Measurements from ENCODE around the gene DPF3. TPM values are rescaled to one million over a fixed set of nuclear protein-coding genes. Genes with fewer than 3 reads are reported as not detected.

Gene DPF3
- total RNA-seq, 1 experiment from 2014 or later = 0.31 TPM

DNA sequence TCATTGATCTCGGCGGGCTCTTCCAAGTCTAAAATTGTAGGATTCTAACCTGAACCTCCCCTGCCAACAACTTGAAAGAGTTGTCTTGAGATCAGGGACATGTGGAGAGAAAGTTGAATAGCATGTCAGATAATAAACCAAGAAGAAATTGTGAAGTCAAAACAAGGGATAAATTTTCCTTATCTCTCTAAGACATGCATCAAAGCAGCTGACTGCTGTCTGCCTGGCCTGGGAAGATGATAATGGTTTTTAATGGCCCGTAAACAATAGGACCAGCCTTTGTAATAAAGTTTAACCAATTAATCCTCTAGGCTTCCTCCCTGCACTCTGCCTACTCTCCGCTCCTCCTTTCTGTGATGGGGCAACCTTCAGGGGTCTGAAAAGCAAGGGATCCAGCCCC, 67.9 kb downstream of the DPF3 start:
- CTCF ChIA-PET = no interaction called here
- Mint-ChIP-seq H3K4me1 (peaks cover 16% of the 10 kb centered on the region), H3K4me3 (no peak overlapping the region), H3K27me3 (ENCODE audit: low read depth) (no peaks in the 10 kb centered on the region; the same call in 1 of the 2 replicates), H3K27ac (no peak overlapping the region), H3K36me3 (no peaks in the 10 kb centered on the region), H3K9me3 (no peaks in the 10 kb centered on the region)
- POLR2A ChIA-PET = no interaction called here
- TF ChIP-seq ZNF138 (CRISPR knock-in tag; conservative IDR thresholded peaks at IDR 0.05) = no peak
- TF ChIP-seq SP1 (CRISPR knock-in tag; conservative IDR thresholded peaks at IDR 0.05) = no peak
- TF ChIP-seq TCF7 (CRISPR knock-in tag; IDR thresholded peaks at IDR 0.05; ENCODE audit: low read depth) = no peak
- TF ChIP-seq OVOL2 (CRISPR knock-in tag; IDR thresholded peaks at IDR 0.05; ENCODE audit: borderline replicate concordance) = no peak
- TF ChIP-seq, protein P1, sequence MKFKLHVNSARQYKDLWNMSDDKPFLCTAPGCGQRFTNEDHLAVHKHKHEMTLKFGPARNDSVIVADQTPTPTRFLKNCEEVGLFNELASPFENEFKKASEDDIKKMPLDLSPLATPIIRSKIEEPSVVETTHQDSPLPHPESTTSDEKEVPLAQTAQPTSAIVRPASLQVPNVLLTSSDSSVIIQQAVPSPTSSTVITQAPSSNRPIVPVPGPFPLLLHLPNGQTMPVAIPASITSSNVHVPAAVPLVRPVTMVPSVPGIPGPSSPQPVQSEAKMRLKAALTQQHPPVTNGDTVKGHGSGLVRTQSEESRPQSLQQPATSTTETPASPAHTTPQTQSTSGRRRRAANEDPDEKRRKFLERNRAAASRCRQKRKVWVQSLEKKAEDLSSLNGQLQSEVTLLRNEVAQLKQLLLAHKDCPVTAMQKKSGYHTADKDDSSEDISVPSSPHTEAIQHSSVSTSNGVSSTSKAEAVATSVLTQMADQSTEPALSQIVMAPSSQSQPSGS (CRISPR knock-in tag; IDR thresholded peaks at IDR 0.05; ENCODE audit: borderline replicate concordance, low read depth) = no peak
- TF ChIP-seq TP53 (CRISPR knock-in tag; IDR thresholded peaks at IDR 0.05) = no peak
- TF ChIP-seq, protein P2, sequence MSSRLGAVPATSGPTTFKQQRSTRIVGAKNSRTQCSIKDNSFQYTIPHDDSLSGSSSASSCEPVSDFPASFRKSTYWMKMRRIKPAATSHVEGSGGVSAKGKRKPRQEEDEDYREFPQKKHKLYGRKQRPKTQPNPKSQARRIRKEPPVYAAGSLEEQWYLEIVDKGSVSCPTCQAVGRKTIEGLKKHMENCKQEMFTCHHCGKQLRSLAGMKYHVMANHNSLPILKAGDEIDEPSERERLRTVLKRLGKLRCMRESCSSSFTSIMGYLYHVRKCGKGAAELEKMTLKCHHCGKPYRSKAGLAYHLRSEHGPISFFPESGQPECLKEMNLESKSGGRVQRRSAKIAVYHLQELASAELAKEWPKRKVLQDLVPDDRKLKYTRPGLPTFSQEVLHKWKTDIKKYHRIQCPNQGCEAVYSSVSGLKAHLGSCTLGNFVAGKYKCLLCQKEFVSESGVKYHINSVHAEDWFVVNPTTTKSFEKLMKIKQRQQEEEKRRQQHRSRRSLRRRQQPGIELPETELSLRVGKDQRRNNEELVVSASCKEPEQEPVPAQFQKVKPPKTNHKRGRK (CRISPR knock-in tag; IDR thresholded peaks at IDR 0.05; ENCODE audit: borderline replicate concordance) = no peak
- no peak for TF ChIP-seq ZNF396 (CRISPR knock-in tag; IDR thresholded peaks at IDR 0.05; ENCODE audit: borderline replicate concordance)
- TF ChIP-seq GABPB1 (CRISPR knock-in tag; IDR thresholded peaks at IDR 0.05) = no peak
- TF ChIP-seq JUN (CRISPR knock-in tag; IDR thresholded peaks at IDR 0.05) = no peak
- no peak for TF ChIP-seq PRRX2 (CRISPR knock-in tag; IDR thresholded peaks at IDR 0.05)
- ATAC-seq (no peak), DNase-seq (ENCODE audit: low spot score) (no peak)

DNA sequence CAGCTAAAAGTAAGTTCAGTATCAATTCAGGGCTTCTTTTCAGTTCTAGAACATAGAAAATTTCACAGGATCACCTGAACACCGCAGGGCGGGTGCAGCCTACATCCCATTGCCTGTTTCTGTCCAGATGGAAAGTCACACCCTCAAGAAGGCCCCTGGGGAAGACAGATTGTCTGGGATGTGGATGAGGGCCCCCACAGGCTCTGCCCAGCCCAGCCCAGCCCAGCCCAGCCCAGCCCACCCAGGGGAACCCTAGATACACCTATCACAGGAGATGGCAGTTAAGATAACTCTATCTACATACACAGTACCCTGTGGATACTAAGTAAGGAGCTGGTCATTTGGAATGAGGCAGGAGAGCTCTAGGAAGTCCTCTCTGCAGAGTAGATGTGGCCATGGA, 68.4 kb downstream of the DPF3 start:
- H3K4me1 Mint-ChIP-seq = peaks cover 11% of the 10 kb centered on the region
- no peak for DNase-seq (ENCODE audit: low spot score)

More for the DNA sequence above, 68.4 kb downstream of the DPF3 start:
- H3K27me3 Mint-ChIP-seq (ENCODE audit: low read depth) = no peaks in the 10 kb centered on the region; the same call in 1 of the 2 replicates
- ChIA-PET CTCF (no interaction called here), POLR2A (no interaction called here)
- TF ChIP-seq, protein P3, sequence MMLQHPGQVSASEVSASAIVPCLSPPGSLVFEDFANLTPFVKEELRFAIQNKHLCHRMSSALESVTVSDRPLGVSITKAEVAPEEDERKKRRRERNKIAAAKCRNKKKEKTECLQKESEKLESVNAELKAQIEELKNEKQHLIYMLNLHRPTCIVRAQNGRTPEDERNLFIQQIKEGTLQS (CRISPR knock-in tag; conservative IDR thresholded peaks at IDR 0.05) = no peak
- no peak for TF ChIP-seq EMX1 (CRISPR knock-in tag; IDR thresholded peaks at IDR 0.05)
- TF ChIP-seq, protein P4, sequence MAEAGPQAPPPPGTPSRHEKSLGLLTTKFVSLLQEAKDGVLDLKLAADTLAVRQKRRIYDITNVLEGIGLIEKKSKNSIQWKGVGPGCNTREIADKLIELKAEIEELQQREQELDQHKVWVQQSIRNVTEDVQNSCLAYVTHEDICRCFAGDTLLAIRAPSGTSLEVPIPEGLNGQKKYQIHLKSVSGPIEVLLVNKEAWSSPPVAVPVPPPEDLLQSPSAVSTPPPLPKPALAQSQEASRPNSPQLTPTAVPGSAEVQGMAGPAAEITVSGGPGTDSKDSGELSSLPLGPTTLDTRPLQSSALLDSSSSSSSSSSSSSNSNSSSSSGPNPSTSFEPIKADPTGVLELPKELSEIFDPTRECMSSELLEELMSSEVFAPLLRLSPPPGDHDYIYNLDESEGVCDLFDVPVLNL (CRISPR knock-in tag; IDR thresholded peaks at IDR 0.05; ENCODE audit: borderline replicate concordance, low read depth) = no peak
- TF ChIP-seq, protein P5, sequence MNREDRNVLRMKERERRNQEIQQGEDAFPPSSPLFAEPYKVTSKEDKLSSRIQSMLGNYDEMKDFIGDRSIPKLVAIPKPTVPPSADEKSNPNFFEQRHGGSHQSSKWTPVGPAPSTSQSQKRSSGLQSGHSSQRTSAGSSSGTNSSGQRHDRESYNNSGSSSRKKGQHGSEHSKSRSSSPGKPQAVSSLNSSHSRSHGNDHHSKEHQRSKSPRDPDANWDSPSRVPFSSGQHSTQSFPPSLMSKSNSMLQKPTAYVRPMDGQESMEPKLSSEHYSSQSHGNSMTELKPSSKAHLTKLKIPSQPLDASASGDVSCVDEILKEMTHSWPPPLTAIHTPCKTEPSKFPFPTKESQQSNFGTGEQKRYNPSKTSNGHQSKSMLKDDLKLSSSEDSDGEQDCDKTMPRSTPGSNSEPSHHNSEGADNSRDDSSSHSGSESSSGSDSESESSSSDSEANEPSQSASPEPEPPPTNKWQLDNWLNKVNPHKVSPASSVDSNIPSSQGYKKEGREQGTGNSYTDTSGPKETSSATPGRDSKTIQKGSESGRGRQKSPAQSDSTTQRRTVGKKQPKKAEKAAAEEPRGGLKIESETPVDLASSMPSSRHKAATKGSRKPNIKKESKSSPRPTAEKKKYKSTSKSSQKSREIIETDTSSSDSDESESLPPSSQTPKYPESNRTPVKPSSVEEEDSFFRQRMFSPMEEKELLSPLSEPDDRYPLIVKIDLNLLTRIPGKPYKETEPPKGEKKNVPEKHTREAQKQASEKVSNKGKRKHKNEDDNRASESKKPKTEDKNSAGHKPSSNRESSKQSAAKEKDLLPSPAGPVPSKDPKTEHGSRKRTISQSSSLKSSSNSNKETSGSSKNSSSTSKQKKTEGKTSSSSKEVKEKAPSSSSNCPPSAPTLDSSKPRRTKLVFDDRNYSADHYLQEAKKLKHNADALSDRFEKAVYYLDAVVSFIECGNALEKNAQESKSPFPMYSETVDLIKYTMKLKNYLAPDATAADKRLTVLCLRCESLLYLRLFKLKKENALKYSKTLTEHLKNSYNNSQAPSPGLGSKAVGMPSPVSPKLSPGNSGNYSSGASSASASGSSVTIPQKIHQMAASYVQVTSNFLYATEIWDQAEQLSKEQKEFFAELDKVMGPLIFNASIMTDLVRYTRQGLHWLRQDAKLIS (CRISPR knock-in tag; IDR thresholded peaks at IDR 0.05; ENCODE audit: borderline replicate concordance) = no peak
- no peak for TF ChIP-seq IRF2 (CRISPR knock-in tag; IDR thresholded peaks at IDR 0.05; ENCODE audit: borderline replicate concordance, low read depth)
- no peak for TF ChIP-seq CBFB (CRISPR knock-in tag; IDR thresholded peaks at IDR 0.05; ENCODE audit: low read depth)
- no peak for TF ChIP-seq ELF4 (CRISPR knock-in tag; IDR thresholded peaks at IDR 0.05; ENCODE audit: low read depth)
- TF ChIP-seq, protein P6, sequence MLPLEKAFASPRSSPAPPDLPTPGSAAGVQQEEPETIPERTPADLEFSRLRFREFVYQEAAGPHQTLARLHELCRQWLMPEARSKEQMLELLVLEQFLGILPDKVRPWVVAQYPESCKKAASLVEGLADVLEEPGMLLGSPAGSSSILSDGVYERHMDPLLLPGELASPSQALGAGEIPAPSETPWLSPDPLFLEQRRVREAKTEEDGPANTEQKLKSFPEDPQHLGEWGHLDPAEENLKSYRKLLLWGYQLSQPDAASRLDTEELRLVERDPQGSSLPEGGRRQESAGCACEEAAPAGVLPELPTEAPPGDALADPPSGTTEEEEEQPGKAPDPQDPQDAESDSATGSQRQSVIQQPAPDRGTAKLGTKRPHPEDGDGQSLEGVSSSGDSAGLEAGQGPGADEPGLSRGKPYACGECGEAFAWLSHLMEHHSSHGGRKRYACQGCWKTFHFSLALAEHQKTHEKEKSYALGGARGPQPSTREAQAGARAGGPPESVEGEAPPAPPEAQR (CRISPR knock-in tag; IDR thresholded peaks at IDR 0.05) = no peak
- no peak for TF ChIP-seq GABPB1 (CRISPR knock-in tag; IDR thresholded peaks at IDR 0.05)
- TF ChIP-seq ZNF232 (CRISPR knock-in tag; IDR thresholded peaks at IDR 0.05) = no peak
- no peak for TF ChIP-seq MYBL2 (CRISPR knock-in tag; IDR thresholded peaks at IDR 0.05)
- H3K27ac Mint-ChIP-seq = no peak overlapping the region
- ATAC-seq = no peak
- H3K36me3 Mint-ChIP-seq = no peaks in the 10 kb centered on the region
- H3K9me3 Mint-ChIP-seq = peaks cover under 1% of the 10 kb centered on the region
- no peak overlapping the region for H3K4me3 Mint-ChIP-seq
